ENCODE results near the gene SOX18. TPM values are rescaled to one million over a fixed set of nuclear protein-coding genes. Genes with fewer than 3 reads are reported as not detected.
A peak's percentile ranks its signal among the peaks of the same experiment; 100 is the strongest.

The SOX18 gene
- total RNA-seq, 1 experiment from 2014 or later: not detected

GRCh38 chr20:64038565-64039292 is 10.7 kb downstream of the SOX18 start:
- peak; percentile 83 for DNase-seq (ENCODE audit: low read depth)

- DNase-seq (ENCODE audit: low read depth): no peak
Measured at GRCh38 chr20:64038224-64038564, 11.2 kb downstream of the SOX18 start.

GRCh38 chr20:64037498-64038213 is 11.8 kb downstream of the SOX18 start:
- peak; percentile 40 for DNase-seq (ENCODE audit: low read depth)

GRCh38 chr20:64037199-64037497 is 12.3 kb downstream of the SOX18 start:
- DNase-seq (ENCODE audit: low read depth): no peak

DNA sequence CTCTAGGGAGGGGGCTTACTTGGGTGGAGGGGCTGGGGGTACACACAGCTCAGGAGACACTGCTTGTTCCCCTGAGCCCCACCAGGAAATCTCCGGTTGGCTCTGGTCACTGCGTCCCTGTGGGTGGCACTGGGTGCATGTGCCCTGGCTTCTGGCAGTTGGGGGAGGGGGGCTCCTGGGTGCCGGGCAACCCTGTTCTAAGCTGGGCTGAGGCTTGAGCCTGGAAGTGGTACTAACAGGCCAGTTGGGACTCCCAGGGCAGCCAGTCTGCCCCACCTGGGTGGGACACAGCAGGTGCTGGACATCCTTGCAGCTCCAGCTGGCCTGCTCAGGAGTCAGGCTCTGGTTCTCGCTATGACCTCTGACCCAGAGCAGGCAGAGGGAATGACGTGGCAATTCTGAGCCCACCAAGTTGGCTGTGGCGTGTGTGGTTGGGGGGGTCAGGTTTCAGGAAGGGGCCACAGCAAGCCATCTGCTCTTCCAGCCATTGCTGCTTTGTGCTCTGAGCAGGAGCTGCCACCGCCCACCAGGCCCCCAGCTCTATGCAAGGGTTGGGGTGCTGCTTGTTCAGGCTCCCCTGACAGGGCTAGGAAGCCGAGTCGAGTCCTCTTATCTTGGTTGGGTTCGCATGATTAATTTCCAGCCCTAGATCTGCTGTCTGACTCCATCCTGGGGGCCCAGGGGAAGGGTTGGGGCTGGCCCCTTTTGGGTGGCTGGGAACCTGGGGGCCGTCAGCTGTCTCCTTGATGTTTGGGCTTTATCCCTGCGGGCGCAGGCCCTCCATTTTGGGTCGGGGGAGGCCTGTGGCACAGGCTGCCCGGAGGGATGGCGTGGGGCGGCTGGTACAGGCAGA is 12.9 kb downstream of the SOX18 start:
- DNase-seq (ENCODE audit: low read depth): no peak

- no peak for DNase-seq (ENCODE audit: low read depth)
Measured at GRCh38 chr20:64035933-64036345, 13.5 kb downstream of the SOX18 start, which contains the start of gene C20orf204. Gene C20orf204 (plus strand): TSS chr20:64036182. CDS start chr20:64036324, 142 bp downstream.

- no peak for DNase-seq (ENCODE audit: low read depth)
Measured at GRCh38 chr20:64035066-64035932, 14.1 kb downstream of the SOX18 start.

- DNase-seq (ENCODE audit: low read depth): no peak
Measured at GRCh38 chr20:64033981-64034493, 15.4 kb downstream of the SOX18 start.

DNA sequence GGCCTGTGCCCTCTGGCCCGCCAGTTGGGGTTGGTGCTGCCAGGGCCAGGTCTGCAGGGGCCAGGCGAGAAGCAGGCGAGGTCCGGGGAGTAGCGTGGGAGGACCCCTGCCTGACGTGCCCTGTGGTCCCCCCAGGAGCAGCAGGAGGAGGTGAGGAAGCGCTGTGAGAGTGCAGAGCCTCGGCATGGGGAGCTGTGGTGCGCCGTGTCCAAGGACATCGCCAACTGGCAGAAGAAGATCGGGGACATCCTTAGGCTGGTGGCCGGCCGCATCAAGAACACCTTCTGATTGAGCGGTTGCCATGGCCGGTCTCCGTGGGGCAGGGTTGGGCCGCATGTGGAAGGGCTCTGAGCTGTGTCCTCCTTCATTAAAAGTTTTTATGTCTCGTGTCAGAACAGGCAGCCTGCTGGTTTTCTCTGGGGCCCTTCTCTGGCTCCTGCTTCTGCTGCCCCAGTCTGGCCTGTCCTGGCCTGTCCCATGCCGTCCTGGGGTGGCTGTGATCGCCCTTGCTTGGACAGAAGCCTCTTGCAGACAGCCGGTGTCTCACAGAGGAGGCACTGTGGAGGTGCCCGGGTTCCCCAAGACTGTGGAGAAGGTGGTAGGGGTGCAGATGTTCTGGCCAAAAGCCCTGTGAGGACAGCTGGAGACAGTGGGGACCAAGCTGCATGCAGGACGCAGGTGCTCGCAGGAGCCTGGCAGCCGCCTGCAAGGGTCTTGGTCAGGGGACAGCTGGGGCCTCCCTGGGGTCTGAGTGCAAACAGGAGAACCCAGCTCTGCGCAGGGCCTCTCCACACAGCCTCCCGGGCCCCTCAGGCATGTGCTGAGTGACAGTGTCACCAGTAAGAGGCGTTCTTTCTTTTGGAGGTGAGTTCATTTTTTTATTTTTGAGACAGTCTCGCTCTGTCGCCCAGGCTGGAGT is 16.5 kb downstream of the SOX18 start:
- DNase-seq (ENCODE audit: low read depth): no peak

GRCh38 chr20:64031822-64032314 is 17.6 kb downstream of the SOX18 start:
- no peak for DNase-seq (ENCODE audit: low read depth)

- DNase-seq (ENCODE audit: low read depth): no peak
Measured at GRCh38 chr20:64030371-64031134, 18.9 kb downstream of the SOX18 start.

GRCh38 chr20:64029293-64030117 is 19.9 kb downstream of the SOX18 start:
- no peak for DNase-seq (ENCODE audit: low read depth)

DNA sequence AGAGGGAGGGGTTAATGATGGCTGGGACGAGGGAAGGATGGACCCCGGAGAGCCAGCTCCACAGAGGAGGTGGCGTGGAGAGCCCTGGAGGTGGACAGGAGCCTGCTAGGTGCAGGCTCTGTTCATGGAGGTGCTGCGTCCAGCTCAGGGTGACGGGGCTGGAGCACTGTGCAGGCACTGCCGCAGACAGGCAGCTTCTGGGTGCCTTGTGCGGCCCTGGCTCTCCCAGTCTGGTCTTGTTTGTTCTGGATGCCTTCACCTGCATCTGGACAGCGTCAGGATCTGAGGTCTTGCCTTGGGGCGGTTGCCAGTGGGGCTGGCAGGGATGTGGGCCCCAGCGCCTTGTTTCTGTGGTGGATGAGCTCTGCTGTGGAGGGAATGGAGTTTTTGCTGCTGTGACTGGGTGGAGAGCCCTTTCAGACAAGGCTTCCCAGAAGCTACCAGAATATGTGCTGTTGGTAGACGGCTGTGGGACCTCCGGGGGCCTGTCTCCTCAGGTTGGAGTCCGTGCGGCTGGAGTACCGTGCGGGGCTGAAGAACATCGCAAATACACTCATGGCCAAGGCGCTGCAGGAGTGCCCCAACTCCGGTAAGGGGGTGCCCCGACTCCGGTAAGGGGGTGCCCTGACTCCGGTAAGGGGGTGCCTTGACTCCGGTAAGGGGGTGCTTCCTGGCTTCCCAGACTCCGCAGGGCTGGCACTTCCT is 21.3 kb downstream of the SOX18 start:
- no peak for DNase-seq (ENCODE audit: low read depth)

DNA sequence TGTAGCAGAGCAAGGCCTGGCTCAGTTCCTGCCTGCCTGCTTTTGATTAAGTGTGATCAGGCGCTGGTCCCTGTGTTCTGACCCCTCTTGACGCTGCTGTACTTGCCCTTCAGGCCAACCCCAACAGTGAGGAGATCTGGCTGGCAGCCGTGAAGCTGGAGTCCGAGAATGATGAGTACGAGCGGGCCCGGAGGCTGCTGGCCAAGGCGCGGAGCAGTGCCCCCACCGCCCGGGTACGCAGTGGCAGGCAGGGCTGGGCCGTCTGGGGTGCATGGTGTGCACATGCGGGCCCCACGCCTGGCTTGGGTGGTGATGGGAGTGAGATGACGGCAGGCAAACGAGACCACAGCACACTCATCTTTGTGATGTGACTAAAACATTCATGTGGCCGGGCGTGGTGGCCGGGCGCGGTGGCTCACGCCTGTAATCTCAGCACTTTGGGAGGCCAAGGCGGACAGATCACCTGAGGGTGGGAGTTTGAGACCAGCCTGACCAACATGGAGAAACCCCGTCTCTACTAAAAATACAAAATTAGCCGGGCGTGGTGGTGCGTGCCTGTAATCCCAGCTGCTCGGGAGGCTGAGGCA is 23.5 kb downstream of the SOX18 start:
- DNase-seq (ENCODE audit: low read depth): no peak

DNA sequence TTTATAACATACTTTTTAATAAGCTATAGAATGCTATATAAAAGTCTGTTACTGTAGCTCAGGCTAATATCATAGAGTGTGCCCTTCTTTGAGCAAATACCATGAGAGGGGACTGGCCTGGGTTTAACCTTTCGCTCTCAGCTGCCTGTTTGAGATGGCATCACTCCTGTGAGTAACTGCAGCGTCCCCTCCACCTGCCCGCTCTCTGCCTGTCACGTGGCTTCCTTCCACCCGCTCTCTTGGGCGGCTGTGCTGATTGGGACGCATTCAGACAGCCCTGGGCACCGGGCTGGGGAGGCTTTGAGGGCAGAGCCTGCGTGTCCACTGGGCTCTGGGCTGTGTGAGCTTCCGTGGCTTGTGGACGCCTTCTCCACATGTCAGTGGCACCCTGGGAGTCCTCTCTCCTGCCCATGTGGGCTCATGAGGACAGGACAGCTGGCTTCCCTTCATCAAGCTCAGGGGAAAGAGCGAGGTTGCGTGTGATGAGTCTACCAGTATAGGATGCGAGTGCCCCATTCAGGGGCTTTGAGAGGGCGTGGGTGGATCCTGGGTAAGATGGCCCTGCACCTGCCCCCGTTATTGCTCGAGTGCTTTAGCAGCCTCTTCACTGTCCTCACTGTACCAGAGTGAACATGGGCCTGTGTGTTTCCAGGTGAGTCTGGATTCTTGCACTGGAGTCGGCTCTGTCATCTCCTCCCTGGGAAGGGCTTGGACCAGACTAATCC is 24.2 kb downstream of the SOX18 start:
- DNase-seq (ENCODE audit: low read depth): no peak

GRCh38 chr20:64024141-64024990 is 25.1 kb downstream of the SOX18 start:
- DNase-seq (ENCODE audit: low read depth): no peak

Measured in M059J (cell line).